Endodermal cell (in vitro differentiated cells): ENCODE data around the gene MAP3K1. TPM values are rescaled to one million over a fixed set of nuclear protein-coding genes. Genes with fewer than 3 reads are reported as not detected.
A peak's percentile ranks its signal among the peaks of the same experiment; 100 is the strongest.

Experiments used
- DNase-seq: peaks from one replicate; pipeline ENCODE4 v3.0.0-alpha.2; 2017
- H3K27ac ChIP-seq: 2 replicates; pipeline ENCODE4 v1.5.1; 2013; ENCODE audit warnings: mild to moderate bottlenecking, low read depth, low read length, moderate library complexity
- H3K27me3 ChIP-seq: 2 replicates; pipeline ENCODE4 v1.6.1; 2013; ENCODE audit warnings: mild to moderate bottlenecking, low read length, moderate library complexity; ENCODE audit not compliant: insufficient read depth, control insufficient read depth, poor library complexity, severe bottlenecking
- H3K36me3 ChIP-seq: 2 replicates; pipeline ENCODE4 v1.7.0; 2013; ENCODE audit warnings: mild to moderate bottlenecking, low read length, moderate library complexity; ENCODE audit not compliant: control insufficient read depth, insufficient read depth
- H3K4me1 ChIP-seq: one replicate; pipeline ENCODE4 v1.7.0; 2013; ENCODE audit warnings: low read length; ENCODE audit not compliant: control insufficient read depth, insufficient read depth
- H3K4me3 ChIP-seq: 2 replicates; pipeline ENCODE4 v1.5.1; 2013; ENCODE audit warnings: mild to moderate bottlenecking, low read length, moderate library complexity
- H3K9ac ChIP-seq: 2 replicates; pipeline ENCODE4 v1.6.1; 2013; ENCODE audit warnings: mild to moderate bottlenecking, low read length, moderate library complexity; ENCODE audit not compliant: poor library complexity, severe bottlenecking; ENCODE audit errors: extremely low read depth
- H3K9me3 ChIP-seq: 2 replicates; pipeline ENCODE4 v1.6.1; 2013; ENCODE audit warnings: mild to moderate bottlenecking, low read length, moderate library complexity; ENCODE audit not compliant: control insufficient read depth
- H3K27ac Mint-ChIP-seq: 2 replicates; pipeline ENCODE4 v1.8.0; 2020; ENCODE audit warnings: mixed read lengths
- H3K27me3 Mint-ChIP-seq: 2 replicates; pipeline ENCODE4 v1.8.0; 2021; ENCODE audit warnings: mild to moderate bottlenecking, mixed read lengths; ENCODE audit not compliant: insufficient read depth
- H3K36me3 Mint-ChIP-seq: 2 replicates; pipeline ENCODE4 v1.8.0; 2020; ENCODE audit warnings: low read depth, mixed read lengths
- H3K4me1 Mint-ChIP-seq: 2 replicates; pipeline ENCODE4 v1.8.0; 2020; ENCODE audit warnings: mixed read lengths
- H3K4me3 Mint-ChIP-seq: 2 replicates; pipeline ENCODE4 v1.8.0; 2020; ENCODE audit warnings: mild to moderate bottlenecking, moderate library complexity, mixed read lengths
- H3K9me3 Mint-ChIP-seq: 2 replicates; pipeline ENCODE4 v1.8.0; 2020; ENCODE audit warnings: mild to moderate bottlenecking, mixed read lengths
- WGBS, 2 experiments: methylation state at CpG; one replicate each; pipeline versions ENCODE4 v1.1.5 to v1.1.7; 2013; ENCODE audit warnings: missing lambda C conversion rate in 2 of 2, mixed read lengths in 1 of 2; ENCODE audit not compliant: insufficient coverage in 1 of 2, insufficient read length in 1 of 2; 5-methylcytosine and 5-hydroxymethylcytosine counted together
- total RNA-seq, 2 donors: library from RNA; stranded (reverse); fragmentation: NEBNext Ultra II Directional in 1 of 2; extraction: Animal tissue kit (Norgen Biotek cat#: 25700) in 1 of 2; gene quantifications; 2 replicates in 1 of 2; 3 replicates in 1 of 2; pipeline ENCODE4 v1.2.1, GENCODE V29; 2021
- TF ChIP-seq, protein P1 (sequence below): fragments of 200-600 bp; sonication (generic); conservative IDR thresholded peaks from 2 replicates; pipeline ENCODE4 v1.5.0; 2021; ENCODE audit warnings: antibody characterized with exemption, mild to moderate bottlenecking

MAP3K1 gene
- total RNA-seq, 2 donors from 2014 or later = 18.0 to 23.7 TPM

DNA sequence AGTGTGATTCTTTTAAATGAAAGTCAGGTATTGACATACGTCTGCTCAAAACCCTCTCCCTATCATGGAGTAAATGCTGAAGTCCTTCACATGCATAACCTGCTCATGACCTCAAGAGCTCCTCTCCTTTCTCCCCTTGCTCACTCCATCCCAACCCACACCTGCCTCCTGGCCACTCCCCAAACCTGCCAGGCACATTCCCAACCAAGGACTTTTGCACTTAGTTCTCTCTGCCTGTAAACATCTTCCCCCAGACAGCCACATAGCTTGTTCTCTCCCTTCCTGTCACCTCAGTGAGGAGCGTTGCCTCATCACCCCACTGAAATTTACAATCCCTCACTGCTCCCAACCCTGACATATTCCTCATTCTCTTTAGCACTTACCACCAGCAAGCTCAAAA is 102.7 kb downstream of the MAP3K1 start:
- Histone ChIP-seq H3K4me3 (no peak overlapping the region), H3K36me3 (peaks cover 41% of the 10 kb centered on the region), H3K27ac (no peak overlapping the region), H3K4me1 (no peaks in the 10 kb centered on the region), H3K9me3 (peaks cover 7% of the 10 kb centered on the region), H3K27me3 (no peaks in the 10 kb centered on the region), H3K9ac (no peak overlapping the region)
- TF ChIP-seq, protein P1, sequence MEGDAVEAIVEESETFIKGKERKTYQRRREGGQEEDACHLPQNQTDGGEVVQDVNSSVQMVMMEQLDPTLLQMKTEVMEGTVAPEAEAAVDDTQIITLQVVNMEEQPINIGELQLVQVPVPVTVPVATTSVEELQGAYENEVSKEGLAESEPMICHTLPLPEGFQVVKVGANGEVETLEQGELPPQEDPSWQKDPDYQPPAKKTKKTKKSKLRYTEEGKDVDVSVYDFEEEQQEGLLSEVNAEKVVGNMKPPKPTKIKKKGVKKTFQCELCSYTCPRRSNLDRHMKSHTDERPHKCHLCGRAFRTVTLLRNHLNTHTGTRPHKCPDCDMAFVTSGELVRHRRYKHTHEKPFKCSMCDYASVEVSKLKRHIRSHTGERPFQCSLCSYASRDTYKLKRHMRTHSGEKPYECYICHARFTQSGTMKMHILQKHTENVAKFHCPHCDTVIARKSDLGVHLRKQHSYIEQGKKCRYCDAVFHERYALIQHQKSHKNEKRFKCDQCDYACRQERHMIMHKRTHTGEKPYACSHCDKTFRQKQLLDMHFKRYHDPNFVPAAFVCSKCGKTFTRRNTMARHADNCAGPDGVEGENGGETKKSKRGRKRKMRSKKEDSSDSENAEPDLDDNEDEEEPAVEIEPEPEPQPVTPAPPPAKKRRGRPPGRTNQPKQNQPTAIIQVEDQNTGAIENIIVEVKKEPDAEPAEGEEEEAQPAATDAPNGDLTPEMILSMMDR = no peak
- Mint-ChIP-seq H3K27ac (peak overlapping the region; percentile 16), H3K4me1 (peaks cover 4% of the 10 kb centered on the region), H3K9me3 (peaks cover 8% of the 10 kb centered on the region), H3K27me3 (no peaks in the 10 kb centered on the region), H3K36me3 (peaks cover 35% of the 10 kb centered on the region), H3K4me3 (no peak overlapping the region)
- DNase-seq = peak; percentile 65
- WGBS, 2 experiments = 88 to 100% methylated on average over 1 to 2 of the region's 2 CpGs

DNA sequence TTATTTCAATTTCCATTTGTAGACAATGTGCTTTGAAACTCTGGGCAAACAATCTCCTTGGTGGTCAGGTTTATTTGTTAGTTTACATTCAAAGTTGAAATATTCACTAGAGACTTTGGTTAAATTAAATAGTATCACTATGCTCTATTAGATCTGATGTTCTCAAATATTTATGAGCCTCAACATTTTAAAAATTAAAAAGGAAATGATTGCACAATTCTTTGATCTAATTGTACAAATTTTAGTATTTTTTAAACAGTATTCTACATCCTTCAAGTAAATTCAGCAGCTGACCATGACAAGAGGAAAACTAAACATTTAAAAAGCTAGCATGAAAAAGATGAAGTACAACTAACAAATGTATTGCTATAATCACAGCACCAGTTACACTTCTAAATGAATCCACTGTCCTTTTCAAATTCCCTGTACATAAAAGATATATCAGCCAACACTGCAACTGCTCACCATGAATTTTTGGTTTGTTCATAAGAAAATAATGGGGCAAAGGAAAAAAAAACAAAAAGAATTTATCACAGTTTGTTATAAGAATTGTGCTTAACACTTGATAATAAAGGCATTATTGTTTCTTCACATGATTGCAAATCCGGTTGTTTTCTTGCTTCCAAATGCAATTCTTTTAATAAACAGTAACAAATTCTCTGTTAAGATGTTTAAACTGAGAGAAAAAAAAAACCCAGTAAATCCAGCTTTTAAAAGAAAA is 104.8 kb downstream of the MAP3K1 start:
- 88% methylated on average over 1 of the region's 1 CpG; no CpG with 5 or more reads in 1 of the 2 experiments for WGBS, 2 experiments
- Mint-ChIP-seq H3K9me3 (peaks cover 24% of the 10 kb centered on the region), H3K4me3 (no peak overlapping the region), H3K4me1 (peaks cover 4% of the 10 kb centered on the region), H3K27me3 (no peaks in the 10 kb centered on the region), H3K36me3 (peaks cover 50% of the 10 kb centered on the region), H3K27ac (no peak overlapping the region)
- no peaks in the 10 kb centered on the region for H3K4me1 ChIP-seq
- TF ChIP-seq, protein P1 = no peak
- H3K4me3 ChIP-seq = no peak overlapping the region
- peaks cover 61% of the 10 kb centered on the region for H3K36me3 ChIP-seq
- DNase-seq = no peak
- H3K9ac ChIP-seq = no peak overlapping the region
- H3K27ac ChIP-seq = no peak overlapping the region
- H3K9me3 ChIP-seq = peaks cover 27% of the 10 kb centered on the region
- no peaks in the 10 kb centered on the region for H3K27me3 ChIP-seq

GRCh38 chr5:56922922-56923321 is 107.6 kb downstream of the MAP3K1 start:
- Mint-ChIP-seq H3K27ac (no peak overlapping the region), H3K9me3 (peaks cover 33% of the 10 kb centered on the region), H3K36me3 (peaks cover 69% of the 10 kb centered on the region), H3K27me3 (no peaks in the 10 kb centered on the region), H3K4me1 (peaks cover 3% of the 10 kb centered on the region), H3K4me3 (no peak overlapping the region)
- H3K9ac ChIP-seq = no peak overlapping the region
- H3K9me3 ChIP-seq = peaks cover 45% of the 10 kb centered on the region
- no peaks in the 10 kb centered on the region for H3K27me3 ChIP-seq
- H3K4me3 ChIP-seq = peak overlapping the region; percentile 7
- DNase-seq = no peak
- WGBS, 2 experiments = 92 to 98% methylated on average over 5 to 6 of the region's 6 CpGs
- H3K27ac ChIP-seq = no peak overlapping the region
- H3K4me1 ChIP-seq = no peaks in the 10 kb centered on the region
- TF ChIP-seq, protein P1 = no peak
- H3K36me3 ChIP-seq = peaks cover 89% of the 10 kb centered on the region
